Measurements from ENCODE around the gene ANK3. TPM values are rescaled to one million over a fixed set of nuclear protein-coding genes. Genes with fewer than 3 reads are reported as not detected.

Gene ANK3
- total RNA-seq, 4 donors from 2014 or later, result 125 to 171 (median 149) TPM

GRCh38 chr10:60382946-60383681 is 6.6 kb downstream of the ANK3 start:
- in situ Hi-C loops (cut with MboI; ENCODE audit: low sequenced_read_pairs in 4 of 4) (no loop called here), intact Hi-C loops (cut with DNase I; ENCODE audit: low total_unique reads) (no loop called here)
- no peak overlapping the region for H3K4me3 ChIP-seq
- TF ChIP-seq CTCF (IDR thresholded peaks at IDR 0.05 in 4 of 5, conservative IDR thresholded peaks at IDR 0.05 in 1 of 5) (no peak), POLR2A (IDR thresholded peaks at IDR 0.05) (no peak)
- H3K36me3 ChIP-seq, result no peaks in the 10 kb centered on the region
- no peaks in the 10 kb centered on the region for H3K9me3 ChIP-seq
- DNase-seq, result no peak
- no peak for ATAC-seq
- H3K27ac ChIP-seq, result no peak overlapping the region
- no peaks in the 10 kb centered on the region for H3K27me3 ChIP-seq
- H3K4me1 ChIP-seq, result no peaks in the 10 kb centered on the region

- no peak for TF ChIP-seq POLR2A (IDR thresholded peaks at IDR 0.05)
- no peak for TF ChIP-seq CTCF (IDR thresholded peaks at IDR 0.05 in 4 of 5, conservative IDR thresholded peaks at IDR 0.05 in 1 of 5)
- Histone ChIP-seq H3K4me3 (no peak overlapping the region), H3K27me3 (no peaks in the 10 kb centered on the region), H3K4me1 (no peaks in the 10 kb centered on the region), H3K9me3 (no peaks in the 10 kb centered on the region), H3K27ac (no peak overlapping the region), H3K36me3 (no peaks in the 10 kb centered on the region)
- intact Hi-C loops (cut with DNase I; ENCODE audit: low total_unique reads), result no loop called here
- ATAC-seq (no peak), DNase-seq (no peak)
- in situ Hi-C loops (cut with MboI; ENCODE audit: low sequenced_read_pairs in 4 of 4), result no loop called here
Observed at GRCh38 chr10:60380781-60381180, 8.9 kb downstream of the ANK3 start.

- H3K36me3 ChIP-seq, result no peaks in the 10 kb centered on the region
- no peaks in the 10 kb centered on the region for H3K4me1 ChIP-seq
- DNase-seq (no peak), ATAC-seq (no peak)
- in situ Hi-C loops (cut with MboI; ENCODE audit: low sequenced_read_pairs in 4 of 4), result no loop called here
- no peaks in the 10 kb centered on the region for H3K9me3 ChIP-seq
- intact Hi-C loops (cut with DNase I; ENCODE audit: low total_unique reads), result no loop called here
- no peak overlapping the region for H3K4me3 ChIP-seq
- no peak overlapping the region for H3K27ac ChIP-seq
- no peaks in the 10 kb centered on the region for H3K27me3 ChIP-seq
- no peak for TF ChIP-seq CTCF (IDR thresholded peaks at IDR 0.05 in 4 of 5, conservative IDR thresholded peaks at IDR 0.05 in 1 of 5)
- no peak for TF ChIP-seq POLR2A (IDR thresholded peaks at IDR 0.05)
Observed at GRCh38 chr10:60377955-60378354, 11.7 kb downstream of the ANK3 start.

GRCh38 chr10:60377042-60377352 is 12.7 kb downstream of the ANK3 start:
- Histone ChIP-seq H3K36me3 (no peaks in the 10 kb centered on the region), H3K27ac (no peak overlapping the region), H3K4me1 (no peaks in the 10 kb centered on the region), H3K4me3 (no peak overlapping the region), H3K27me3 (no peaks in the 10 kb centered on the region), H3K9me3 (no peaks in the 10 kb centered on the region)
- no peak for DNase-seq
- intact Hi-C loops (cut with DNase I; ENCODE audit: low total_unique reads) (no loop called here), in situ Hi-C loops (cut with MboI; ENCODE audit: low sequenced_read_pairs in 4 of 4) (no loop called here)
- TF ChIP-seq POLR2A (IDR thresholded peaks at IDR 0.05), result no peak
- no peak for TF ChIP-seq CTCF (IDR thresholded peaks at IDR 0.05 in 4 of 5, conservative IDR thresholded peaks at IDR 0.05 in 1 of 5)
- no peak for ATAC-seq
